Measurements from ENCODE around the gene MMP20.

Gene MMP20

DNA sequence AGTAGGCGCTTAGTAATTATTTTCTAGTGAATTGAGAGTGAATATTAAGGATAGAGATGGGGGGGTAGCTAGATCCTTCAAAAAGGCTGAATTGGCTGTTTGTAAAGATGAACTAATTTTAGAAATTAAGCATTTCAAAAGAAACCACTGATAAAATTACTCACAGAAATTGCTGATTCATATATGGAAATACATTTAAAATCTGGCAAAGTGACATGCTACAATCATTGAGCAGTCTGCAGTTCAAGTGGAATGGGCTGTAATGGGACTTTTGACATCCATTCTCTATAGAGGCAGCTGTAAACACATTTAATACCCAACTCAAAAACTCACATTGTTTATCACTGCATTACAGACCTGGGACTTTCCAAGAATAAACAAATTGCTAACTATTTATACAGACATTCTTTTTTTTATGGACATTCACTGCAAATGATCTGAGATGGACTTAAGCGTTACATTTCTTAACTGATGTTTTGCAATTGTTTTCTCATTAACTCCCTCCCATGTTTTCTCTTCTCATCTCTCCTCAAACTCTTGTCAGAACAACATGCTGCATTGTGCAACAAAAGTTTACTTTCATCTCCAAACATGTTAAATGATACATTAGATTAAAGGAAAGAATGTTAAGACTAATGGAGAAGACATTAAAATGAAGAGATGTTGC is 52.4 kb downstream of the MMP20 start:
- no peak for DNase-seq (ENCODE audit: low read depth)
- H3K4me3 ChIP-seq (ENCODE audit: low read depth, low read length), result no peak overlapping the region
- TF ChIP-seq, protein P1, sequence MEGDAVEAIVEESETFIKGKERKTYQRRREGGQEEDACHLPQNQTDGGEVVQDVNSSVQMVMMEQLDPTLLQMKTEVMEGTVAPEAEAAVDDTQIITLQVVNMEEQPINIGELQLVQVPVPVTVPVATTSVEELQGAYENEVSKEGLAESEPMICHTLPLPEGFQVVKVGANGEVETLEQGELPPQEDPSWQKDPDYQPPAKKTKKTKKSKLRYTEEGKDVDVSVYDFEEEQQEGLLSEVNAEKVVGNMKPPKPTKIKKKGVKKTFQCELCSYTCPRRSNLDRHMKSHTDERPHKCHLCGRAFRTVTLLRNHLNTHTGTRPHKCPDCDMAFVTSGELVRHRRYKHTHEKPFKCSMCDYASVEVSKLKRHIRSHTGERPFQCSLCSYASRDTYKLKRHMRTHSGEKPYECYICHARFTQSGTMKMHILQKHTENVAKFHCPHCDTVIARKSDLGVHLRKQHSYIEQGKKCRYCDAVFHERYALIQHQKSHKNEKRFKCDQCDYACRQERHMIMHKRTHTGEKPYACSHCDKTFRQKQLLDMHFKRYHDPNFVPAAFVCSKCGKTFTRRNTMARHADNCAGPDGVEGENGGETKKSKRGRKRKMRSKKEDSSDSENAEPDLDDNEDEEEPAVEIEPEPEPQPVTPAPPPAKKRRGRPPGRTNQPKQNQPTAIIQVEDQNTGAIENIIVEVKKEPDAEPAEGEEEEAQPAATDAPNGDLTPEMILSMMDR (IDR thresholded peaks at IDR 0.05; ENCODE audit: control insufficient read depth, extremely low read depth, insufficient read depth), result no peak

DNA sequence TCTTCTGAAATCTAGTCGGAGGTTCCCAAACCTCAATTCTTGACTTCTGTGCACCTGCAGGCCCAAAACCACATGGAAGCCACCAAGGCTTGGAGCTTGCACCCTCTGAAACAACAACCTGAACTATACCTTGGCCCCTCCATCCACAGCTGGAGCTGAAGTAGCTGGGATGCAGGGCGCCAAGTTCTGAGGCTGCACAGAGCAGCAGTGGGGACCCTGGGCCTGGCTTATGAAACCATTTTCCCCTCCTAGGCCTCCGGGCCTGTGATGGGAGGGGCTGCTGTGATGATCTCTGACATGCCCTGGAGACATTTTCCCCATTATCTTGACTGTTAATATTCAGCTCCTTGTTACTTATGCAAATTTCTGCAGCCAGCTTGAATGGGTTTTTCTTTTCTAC is 56.3 kb downstream of the MMP20 start:
- DNase-seq (ENCODE audit: low read depth), result no peak
- TF ChIP-seq, protein P1 (IDR thresholded peaks at IDR 0.05; ENCODE audit: control insufficient read depth, extremely low read depth, insufficient read depth), result no peak
- no peak overlapping the region for H3K4me3 ChIP-seq (ENCODE audit: low read depth, low read length)

DNA sequence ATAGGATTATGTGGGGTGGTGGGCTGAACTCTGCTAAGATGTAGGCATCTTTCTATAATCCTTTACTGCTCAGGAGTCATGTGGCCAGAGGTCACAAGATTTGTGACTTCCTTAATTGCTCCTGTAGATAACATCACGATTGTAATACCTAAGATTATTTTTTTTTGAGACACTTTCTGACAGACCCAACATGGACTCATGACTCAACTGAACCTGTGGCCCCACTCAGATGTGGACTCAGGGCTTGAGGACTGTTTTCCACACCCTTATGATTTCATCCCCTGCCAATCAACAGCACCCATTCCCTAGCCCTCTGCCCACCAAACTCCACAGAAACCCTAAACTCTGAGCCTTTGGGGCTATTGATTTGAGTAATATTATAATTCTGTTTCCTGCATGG is 59.0 kb downstream of the MMP20 start:
- TF ChIP-seq, protein P1 (IDR thresholded peaks at IDR 0.05; ENCODE audit: control insufficient read depth, extremely low read depth, insufficient read depth), result no peak

DNA sequence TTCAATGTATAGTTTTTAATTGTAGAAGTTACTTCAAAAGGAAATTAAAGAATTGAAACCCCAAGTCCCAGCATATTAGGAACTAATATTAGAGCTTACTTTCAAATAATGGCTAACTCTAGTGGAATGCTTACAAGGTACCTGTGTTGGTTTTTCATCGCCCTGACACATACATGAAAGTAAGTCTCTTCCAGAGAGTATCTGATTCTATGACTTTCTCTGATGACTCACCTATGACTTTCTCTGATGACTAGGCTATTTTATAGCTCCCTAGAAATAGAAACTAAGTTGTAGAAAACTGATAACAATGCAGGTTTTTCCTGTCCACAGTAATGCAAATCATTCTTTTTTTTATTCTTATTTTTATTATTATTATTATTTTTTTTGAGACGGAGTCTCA is 61.0 kb downstream of the MMP20 start:
- no peak for DNase-seq (ENCODE audit: low read depth)

More for the DNA sequence above, 59.0 kb downstream of the MMP20 start:
- H3K4me3 ChIP-seq (ENCODE audit: low read depth, low read length), result no peak overlapping the region
- DNase-seq (ENCODE audit: low read depth), result no peak

DNA sequence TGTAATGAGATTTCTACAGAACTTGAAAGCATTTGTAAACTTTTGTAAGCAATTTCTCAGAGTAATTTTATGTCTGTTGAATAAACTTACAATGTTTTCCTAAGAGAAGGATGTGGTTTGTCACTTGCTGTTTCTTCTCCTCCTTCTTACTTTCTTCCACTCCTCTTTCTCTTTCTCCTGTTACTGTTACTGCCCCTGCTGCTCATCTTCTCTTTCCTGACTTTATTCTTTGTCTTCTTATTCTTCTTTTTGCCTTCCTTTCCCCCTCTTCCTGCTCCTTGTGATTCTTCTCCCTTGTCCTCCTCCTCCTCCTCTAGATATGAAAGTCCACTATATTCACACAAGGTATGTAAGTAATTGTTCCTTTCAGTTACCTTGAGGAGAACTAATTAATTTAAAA is 63.5 kb downstream of the MMP20 start:
- TF ChIP-seq, protein P1 (IDR thresholded peaks at IDR 0.05; ENCODE audit: control insufficient read depth, extremely low read depth, insufficient read depth), result no peak
- no peak for DNase-seq (ENCODE audit: low read depth)
- no peak overlapping the region for H3K4me3 ChIP-seq (ENCODE audit: low read depth, low read length)

More for the DNA sequence above, 61.0 kb downstream of the MMP20 start:
- H3K4me3 ChIP-seq (ENCODE audit: low read depth, low read length), result no peak overlapping the region
- TF ChIP-seq, protein P1 (IDR thresholded peaks at IDR 0.05; ENCODE audit: control insufficient read depth, extremely low read depth, insufficient read depth), result no peak

DNA sequence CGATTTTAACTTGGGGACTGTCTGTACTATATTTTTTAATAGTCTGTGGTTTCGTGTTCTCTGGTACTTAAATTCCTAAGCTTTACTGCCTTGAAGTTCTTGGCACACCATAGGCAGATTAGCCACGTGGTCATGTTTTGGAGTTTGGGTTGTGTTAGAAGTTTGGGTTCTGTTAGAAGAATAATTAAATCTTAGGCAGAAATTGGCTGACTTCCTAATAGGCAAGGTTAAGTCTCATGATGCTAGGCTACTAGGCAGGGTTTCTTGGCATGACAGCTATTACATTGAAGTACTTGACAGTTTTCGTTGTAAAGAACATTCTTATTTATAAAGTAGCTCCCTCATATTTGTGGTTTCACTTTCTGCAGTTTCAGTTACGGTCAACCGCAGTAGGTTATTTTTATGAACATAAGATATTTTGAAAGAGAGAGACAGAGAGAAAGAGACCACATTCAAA is 64.5 kb downstream of the MMP20 start:
- H3K4me3 ChIP-seq (ENCODE audit: low read depth, low read length), result no peak overlapping the region
- DNase-seq (ENCODE audit: low read depth), result no peak
- TF ChIP-seq, protein P1 (IDR thresholded peaks at IDR 0.05; ENCODE audit: control insufficient read depth, extremely low read depth, insufficient read depth), result no peak

DNA sequence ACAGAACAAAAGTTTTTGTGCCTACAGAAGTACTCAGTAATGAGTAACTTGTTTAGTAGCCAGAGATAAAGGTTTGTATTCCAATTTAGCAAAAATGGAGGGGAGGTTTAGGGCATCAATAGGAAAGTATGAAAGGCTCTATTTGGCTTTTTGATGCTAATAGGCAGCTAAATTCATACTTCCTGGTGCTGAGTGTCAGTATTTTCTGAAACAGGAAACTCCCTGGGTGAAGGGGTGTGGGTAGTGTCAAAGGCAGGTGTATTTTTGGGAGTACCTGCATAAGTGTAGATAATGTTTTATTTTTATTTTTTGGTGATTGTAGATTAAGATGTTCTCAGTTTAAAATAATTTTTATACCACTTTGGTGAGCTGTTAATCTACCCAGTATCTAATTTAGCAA is 65.3 kb downstream of the MMP20 start:
- TF ChIP-seq, protein P1 (IDR thresholded peaks at IDR 0.05; ENCODE audit: control insufficient read depth, extremely low read depth, insufficient read depth), result no peak
- DNase-seq (ENCODE audit: low read depth), result no peak
- H3K4me3 ChIP-seq (ENCODE audit: low read depth, low read length), result no peak overlapping the region
